Measurements from ENCODE around the gene PKDREJ. TPM values are rescaled to one million over a fixed set of nuclear protein-coding genes. Genes with fewer than 3 reads are reported as not detected.

The PKDREJ gene
- total RNA-seq, 2 donors from 2014 or later = 0.04 TPM; not detected in 1

DNA sequence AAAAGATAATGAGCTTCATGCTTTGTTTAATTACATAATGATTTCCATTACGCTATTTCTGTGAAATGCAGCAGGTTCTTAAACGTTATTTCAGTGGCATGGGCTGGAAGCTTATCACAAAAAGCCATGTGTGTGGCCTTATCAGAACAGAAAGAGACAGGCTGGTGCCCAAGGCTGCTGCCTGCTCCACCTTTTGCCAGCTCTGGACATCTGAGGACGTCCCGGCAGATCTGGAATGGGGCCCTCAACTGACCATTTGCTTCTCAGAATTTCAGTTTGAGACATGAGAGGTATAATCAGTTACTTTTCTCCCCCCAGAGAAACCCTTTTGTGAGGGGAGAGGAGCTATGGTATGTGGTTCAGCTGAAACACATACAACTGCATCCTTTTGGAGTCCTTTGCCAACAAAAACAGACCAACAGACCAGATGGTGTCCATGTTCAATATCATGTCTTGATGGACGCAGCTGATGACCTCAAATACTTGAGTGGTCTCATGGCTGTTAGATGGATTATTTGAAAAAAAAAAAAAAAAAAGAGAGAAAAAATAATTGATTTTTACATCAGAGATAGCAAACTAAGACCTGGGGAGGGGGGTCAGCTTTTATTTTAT is 21.6 kb downstream of the PKDREJ start:
- Mint-ChIP-seq H3K4me3 (no peak overlapping the region), H3K27ac (no peak overlapping the region), H3K27me3 (ENCODE audit: insufficient read depth) (no peaks in the 10 kb centered on the region), H3K36me3 (ENCODE audit: low read depth) (peaks cover 32% of the 10 kb centered on the region), H3K4me1 (no peaks in the 10 kb centered on the region), H3K9me3 (no peaks in the 10 kb centered on the region)
- WGBS, 2 experiments (ENCODE audit: insufficient coverage in 1 of 2, insufficient read length in 1 of 2) = 80 to 85% methylated on average over 2 to 5 of the region's 5 CpGs
- Histone ChIP-seq H3K9ac (ENCODE audit: extremely low read depth, low read length, poor library complexity, severe bottlenecking) (no peak overlapping the region), H3K9me3 (ENCODE audit: control insufficient read depth, low read length) (no peaks in the 10 kb centered on the region), H3K4me1 (ENCODE audit: control insufficient read depth, insufficient read depth, low read length) (no peaks in the 10 kb centered on the region), H3K36me3 (ENCODE audit: control insufficient read depth, insufficient read depth, low read length) (peaks cover 3% of the 10 kb centered on the region), H3K4me3 (ENCODE audit: low read length) (no peak overlapping the region), H3K27me3 (ENCODE audit: control insufficient read depth, insufficient read depth, low read length, poor library complexity, severe bottlenecking) (no peaks in the 10 kb centered on the region), H3K27ac (ENCODE audit: low read depth, low read length) (no peak overlapping the region)
- DNase-seq = no peak
- TF ChIP-seq, protein P1, sequence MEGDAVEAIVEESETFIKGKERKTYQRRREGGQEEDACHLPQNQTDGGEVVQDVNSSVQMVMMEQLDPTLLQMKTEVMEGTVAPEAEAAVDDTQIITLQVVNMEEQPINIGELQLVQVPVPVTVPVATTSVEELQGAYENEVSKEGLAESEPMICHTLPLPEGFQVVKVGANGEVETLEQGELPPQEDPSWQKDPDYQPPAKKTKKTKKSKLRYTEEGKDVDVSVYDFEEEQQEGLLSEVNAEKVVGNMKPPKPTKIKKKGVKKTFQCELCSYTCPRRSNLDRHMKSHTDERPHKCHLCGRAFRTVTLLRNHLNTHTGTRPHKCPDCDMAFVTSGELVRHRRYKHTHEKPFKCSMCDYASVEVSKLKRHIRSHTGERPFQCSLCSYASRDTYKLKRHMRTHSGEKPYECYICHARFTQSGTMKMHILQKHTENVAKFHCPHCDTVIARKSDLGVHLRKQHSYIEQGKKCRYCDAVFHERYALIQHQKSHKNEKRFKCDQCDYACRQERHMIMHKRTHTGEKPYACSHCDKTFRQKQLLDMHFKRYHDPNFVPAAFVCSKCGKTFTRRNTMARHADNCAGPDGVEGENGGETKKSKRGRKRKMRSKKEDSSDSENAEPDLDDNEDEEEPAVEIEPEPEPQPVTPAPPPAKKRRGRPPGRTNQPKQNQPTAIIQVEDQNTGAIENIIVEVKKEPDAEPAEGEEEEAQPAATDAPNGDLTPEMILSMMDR (conservative IDR thresholded peaks at IDR 0.05) = no peak

DNA sequence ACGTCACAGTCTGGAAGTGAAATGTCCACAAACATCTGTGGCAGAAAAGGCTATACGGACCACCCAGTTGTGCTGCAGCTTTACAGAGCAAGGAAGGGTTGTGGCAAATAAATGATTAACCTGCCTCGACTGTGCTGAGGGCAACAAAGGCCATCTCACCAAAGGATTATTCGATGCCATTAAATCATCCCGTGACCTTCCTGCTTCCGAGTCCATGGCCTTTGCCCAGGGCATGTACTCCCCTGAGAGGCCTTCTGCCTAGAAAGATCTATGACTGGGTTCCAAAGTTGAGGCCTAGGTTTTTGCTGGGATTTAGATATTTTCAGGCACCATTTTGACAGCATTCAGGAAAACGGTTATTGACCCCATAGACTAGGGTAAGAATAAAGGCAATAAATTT is 22.2 kb downstream of the PKDREJ start:
- Histone ChIP-seq H3K36me3 (ENCODE audit: control insufficient read depth, insufficient read depth, low read length) (peaks cover 3% of the 10 kb centered on the region), H3K9me3 (ENCODE audit: control insufficient read depth, low read length) (no peaks in the 10 kb centered on the region), H3K27ac (ENCODE audit: low read depth, low read length) (no peak overlapping the region), H3K9ac (ENCODE audit: extremely low read depth, low read length, poor library complexity, severe bottlenecking) (no peak overlapping the region), H3K4me3 (ENCODE audit: low read length) (no peak overlapping the region), H3K27me3 (ENCODE audit: control insufficient read depth, insufficient read depth, low read length, poor library complexity, severe bottlenecking) (no peaks in the 10 kb centered on the region), H3K4me1 (ENCODE audit: control insufficient read depth, insufficient read depth, low read length) (no peaks in the 10 kb centered on the region)
- peaks cover 28% of the 10 kb centered on the region for H3K36me3 Mint-ChIP-seq (ENCODE audit: low read depth)
- 85 to 86% methylated on average over 4 to 7 of the region's 7 CpGs for WGBS, 2 experiments (ENCODE audit: insufficient coverage in 1 of 2, insufficient read length in 1 of 2)
- H3K27ac Mint-ChIP-seq = no peak overlapping the region
- no peak overlapping the region for H3K4me3 Mint-ChIP-seq
- DNase-seq = no peak
- H3K9me3 Mint-ChIP-seq = no peaks in the 10 kb centered on the region
- TF ChIP-seq, protein P1 (conservative IDR thresholded peaks at IDR 0.05) = no peak
- H3K4me1 Mint-ChIP-seq = no peaks in the 10 kb centered on the region
- no peaks in the 10 kb centered on the region for H3K27me3 Mint-ChIP-seq (ENCODE audit: insufficient read depth)

DNA sequence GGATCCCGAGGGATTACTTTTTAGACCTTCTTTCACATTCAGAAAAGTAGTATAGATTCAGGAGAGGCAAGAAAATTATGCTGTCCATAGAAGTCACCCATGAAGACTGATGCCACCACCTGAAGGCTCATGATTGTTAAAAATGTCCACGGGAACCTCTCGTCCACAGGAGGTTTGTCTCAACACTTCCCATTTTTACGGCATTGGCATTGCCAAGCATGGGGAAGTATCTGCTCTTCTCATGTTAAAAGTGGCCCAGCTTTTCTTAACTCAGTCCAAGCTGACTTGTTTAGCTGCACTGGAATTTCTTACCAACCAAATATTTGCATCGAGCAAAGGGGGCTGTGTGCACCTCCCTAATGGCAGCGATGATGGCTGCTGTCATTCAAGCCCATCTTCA is 22.6 kb downstream of the PKDREJ start:
- H3K4me1 Mint-ChIP-seq = no peaks in the 10 kb centered on the region
- 95 to 96% methylated on average over 6 of the region's 6 CpGs for WGBS, 2 experiments (ENCODE audit: insufficient coverage in 1 of 2, insufficient read length in 1 of 2)
- Histone ChIP-seq H3K27me3 (ENCODE audit: control insufficient read depth, insufficient read depth, low read length, poor library complexity, severe bottlenecking) (no peaks in the 10 kb centered on the region), H3K36me3 (ENCODE audit: control insufficient read depth, insufficient read depth, low read length) (peaks cover 3% of the 10 kb centered on the region), H3K27ac (ENCODE audit: low read depth, low read length) (no peak overlapping the region), H3K9ac (ENCODE audit: extremely low read depth, low read length, poor library complexity, severe bottlenecking) (no peak overlapping the region), H3K9me3 (ENCODE audit: control insufficient read depth, low read length) (no peaks in the 10 kb centered on the region), H3K4me1 (ENCODE audit: control insufficient read depth, insufficient read depth, low read length) (no peaks in the 10 kb centered on the region), H3K4me3 (ENCODE audit: low read length) (no peak overlapping the region)
- no peaks in the 10 kb centered on the region for H3K9me3 Mint-ChIP-seq
- no peak for DNase-seq
- no peak overlapping the region for H3K4me3 Mint-ChIP-seq
- H3K27ac Mint-ChIP-seq = no peak overlapping the region
- peaks cover 27% of the 10 kb centered on the region for H3K36me3 Mint-ChIP-seq (ENCODE audit: low read depth)
- TF ChIP-seq, protein P1 (conservative IDR thresholded peaks at IDR 0.05) = no peak
- no peaks in the 10 kb centered on the region for H3K27me3 Mint-ChIP-seq (ENCODE audit: insufficient read depth)
